ENCODE measurements around the gene INPP5F. TPM values are rescaled to one million over a fixed set of nuclear protein-coding genes. Genes with fewer than 3 reads are reported as not detected.
A peak's percentile ranks its signal among the peaks of the same experiment; 100 is the strongest.

The INPP5F gene
- total and polyA plus RNA-seq, 2 of the 13 experiments (the other 11 are each of a cell fraction or from before 2014, with no cell fraction given) = 12.5 to 15.7 TPM

- TF ChIP-seq ELF3 (CRISPR knock-in tag; IDR thresholded peaks at IDR 0.05) (peak; percentile 34; the same call in 1 of the 2 replicates), TMF1 (CRISPR knock-in tag; IDR thresholded peaks at IDR 0.05; ENCODE audit: low read depth) (no peak), DMAP1 (CRISPR knock-in tag; IDR thresholded peaks at IDR 0.05) (0 out of 2 replicates have a peak, but pooled peaks have one; percentile 22), ZNF326 (CRISPR knock-in tag; IDR thresholded peaks at IDR 0.05; ENCODE audit: borderline replicate concordance) (no peak), ZNF275 (CRISPR knock-in tag; IDR thresholded peaks at IDR 0.05; ENCODE audit: borderline replicate concordance) (no peak), ZMYM3 (CRISPR knock-in tag; IDR thresholded peaks at IDR 0.05) (peak; percentile 35; the same call in 1 of the 2 replicates), IRF2 (CRISPR knock-in tag; IDR thresholded peaks at IDR 0.05) (0 out of 2 replicates have a peak, but pooled peaks have one; percentile 37), MXI1 (IDR thresholded peaks at IDR 0.05; ENCODE audit: borderline replicate concordance, low read depth, low read length) (peak; percentile 17; the same call in 1 of the 3 replicates), ZSCAN29 (CRISPR knock-in tag; conservative IDR thresholded peaks at IDR 0.05) (no peak), HNRNPH1 (optimal IDR thresholded peaks at IDR 0.05; ENCODE audit: low read depth, low read length) (no peak), ELF1 (CRISPR knock-in tag; IDR thresholded peaks at IDR 0.05) (no peak), KDM3A (CRISPR knock-in tag; IDR thresholded peaks at IDR 0.05; ENCODE audit: low read depth) (peak; percentile 65; the same call in 1 of the 2 replicates), JUN (CRISPR knock-in tag; IDR thresholded peaks at IDR 0.05) (no peak), NONO (IDR thresholded peaks at IDR 0.05) (no peak), NONO (CRISPR knock-in tag; conservative IDR thresholded peaks at IDR 0.05) (no peak), CHD2 (IDR thresholded peaks at IDR 0.05; ENCODE audit: low read depth, low read length) (no peak), ZNF747 (CRISPR knock-in tag; IDR thresholded peaks at IDR 0.05; ENCODE audit: borderline replicate concordance) (peak; percentile 58; the same call in 1 of the 2 replicates), ZBTB14 (CRISPR knock-in tag; IDR thresholded peaks at IDR 0.05) (no peak), ZNF446 (CRISPR knock-in tag; IDR thresholded peaks at IDR 0.05) (no peak), ZNF781 (CRISPR knock-in tag; IDR thresholded peaks at IDR 0.05; ENCODE audit: borderline replicate concordance, not compliant biosample characterization) (no peak), RCOR2 (CRISPR knock-in tag; IDR thresholded peaks at IDR 0.05) (no peak), ZBTB21 (CRISPR knock-in tag; IDR thresholded peaks at IDR 0.05) (no peak), ZNF839 (CRISPR knock-in tag; IDR thresholded peaks at IDR 0.05; ENCODE audit: borderline replicate concordance) (no peak)
- TF ChIP-seq, protein P1, sequence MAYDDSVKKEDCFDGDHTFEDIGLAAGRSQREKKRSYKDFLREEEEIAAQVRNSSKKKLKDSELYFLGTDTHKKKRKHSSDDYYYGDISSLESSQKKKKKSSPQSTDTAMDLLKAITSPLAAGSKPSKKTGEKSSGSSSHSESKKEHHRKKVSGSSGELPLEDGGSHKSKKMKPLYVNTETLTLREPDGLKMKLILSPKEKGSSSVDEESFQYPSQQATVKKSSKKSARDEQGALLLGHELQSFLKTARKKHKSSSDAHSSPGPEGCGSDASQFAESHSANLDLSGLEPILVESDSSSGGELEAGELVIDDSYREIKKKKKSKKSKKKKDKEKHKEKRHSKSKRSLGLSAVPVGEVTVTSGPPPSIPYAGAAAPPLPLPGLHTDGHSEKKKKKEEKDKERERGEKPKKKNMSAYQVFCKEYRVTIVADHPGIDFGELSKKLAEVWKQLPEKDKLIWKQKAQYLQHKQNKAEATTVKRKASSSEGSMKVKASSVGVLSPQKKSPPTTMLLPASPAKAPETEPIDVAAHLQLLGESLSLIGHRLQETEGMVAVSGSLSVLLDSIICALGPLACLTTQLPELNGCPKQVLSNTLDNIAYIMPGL (CRISPR knock-in tag; IDR thresholded peaks at IDR 0.05; ENCODE audit: borderline replicate concordance in 1 of 2, low read depth in 1 of 2) = peak; percentile 66 to 82; a peak in 3 of 4 replicates
- TF ChIP-seq, protein P2, sequence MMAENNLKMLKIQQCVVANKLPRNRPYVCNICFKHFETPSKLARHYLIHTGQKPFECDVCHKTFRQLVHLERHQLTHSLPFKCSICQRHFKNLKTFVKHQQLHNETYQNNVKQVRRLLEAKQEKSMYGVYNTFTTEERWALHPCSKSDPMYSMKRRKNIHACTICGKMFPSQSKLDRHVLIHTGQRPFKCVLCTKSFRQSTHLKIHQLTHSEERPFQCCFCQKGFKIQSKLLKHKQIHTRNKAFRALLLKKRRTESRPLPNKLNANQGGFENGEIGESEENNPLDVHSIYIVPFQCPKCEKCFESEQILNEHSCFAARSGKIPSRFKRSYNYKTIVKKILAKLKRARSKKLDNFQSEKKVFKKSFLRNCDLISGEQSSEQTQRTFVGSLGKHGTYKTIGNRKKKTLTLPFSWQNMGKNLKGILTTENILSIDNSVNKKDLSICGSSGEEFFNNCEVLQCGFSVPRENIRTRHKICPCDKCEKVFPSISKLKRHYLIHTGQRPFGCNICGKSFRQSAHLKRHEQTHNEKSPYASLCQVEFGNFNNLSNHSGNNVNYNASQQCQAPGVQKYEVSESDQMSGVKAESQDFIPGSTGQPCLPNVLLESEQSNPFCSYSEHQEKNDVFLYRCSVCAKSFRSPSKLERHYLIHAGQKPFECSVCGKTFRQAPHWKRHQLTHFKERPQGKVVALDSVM (CRISPR knock-in tag; IDR thresholded peaks at IDR 0.05) = no peak
Observed at GRCh38 chr10:119686465-119687191, 39.2 kb upstream of the INPP5F start (continued).
